PC-9 (cell line): ENCODE measurements around the gene LBR. TPM values are rescaled to one million over a fixed set of nuclear protein-coding genes. Genes with fewer than 3 reads are reported as not detected.

Experiments
- BruUV-seq: library from RNA; stranded (reverse); fragments of 400-500 nt; replicated peaks from 2 replicates; lab custom pipeline; 2021; lab: Mats Ljungman, UMichigan
- CTCF ChIA-PET: fragments of 300-600 bp; sonication (Branson Sonifier 250); formaldehyde crosslinking; loops from one replicate; lab custom pipeline; 2022; ENCODE audit warnings: antibody characterized with exemption; lab: Charles Lee
- POLR2A ChIA-PET: fragments of 300-600 bp; sonication (Branson Sonifier 250); formaldehyde crosslinking; loops from one replicate; lab custom pipeline; 2022; ENCODE audit warnings: antibody characterized with exemption; ENCODE audit not compliant: unreplicated experiment; lab: Charles Lee
- DNase-seq, 2 experiments: peaks; one replicate each; pipeline versions ENCODE4 v3.0.0 to v3.0.0-alpha.2; 2015 to 2022; ENCODE audit warnings: mixed read lengths in 1 of 2
- H2AFZ ChIP-seq: fragments of 200-600 bp; sonication (generic); 2 replicates; pipeline ENCODE4 v1.8.1; 2017; ENCODE audit warnings: antibody characterized with exemption
- H3F3A ChIP-seq: fragments of 200-600 bp; sonication (generic); 2 replicates; pipeline ENCODE4 v1.8.1; 2017; ENCODE audit warnings: antibody characterized with exemption, mild to moderate bottlenecking, low read depth; ENCODE audit not compliant: insufficient read depth
- H3K27ac ChIP-seq: fragments of 200-600 bp; sonication (generic); 2 replicates; pipeline ENCODE4 v1.6.1; 2016; ENCODE audit warnings: mixed run types
- H3K27me3 ChIP-seq: fragments of 200-600 bp; sonication (generic); 2 replicates; pipeline ENCODE4 v1.6.1; 2016; ENCODE audit warnings: low read depth, mixed run types; ENCODE audit not compliant: insufficient read depth
- H3K36me3 ChIP-seq: fragments of 200-600 bp; sonication (generic); 2 replicates; pipeline ENCODE4 v1.6.1; 2016; ENCODE audit warnings: low read depth, mixed run types
- H3K4me1 ChIP-seq: fragments of 200-600 bp; sonication (generic); replicated peaks from 2 replicates; pipeline ENCODE4 v1.6.1; 2016; ENCODE audit warnings: mixed run types; ENCODE audit not compliant: insufficient read depth
- H3K4me2 ChIP-seq: fragments of 200-600 bp; sonication (generic); 2 replicates; pipeline ENCODE4 v1.6.1; 2017; ENCODE audit warnings: mixed run types
- H3K4me3 ChIP-seq: fragments of 200-600 bp; sonication (generic); 2 replicates; pipeline ENCODE4 v1.6.1; 2016; ENCODE audit warnings: mixed run types
- H3K79me2 ChIP-seq: fragments of 200-600 bp; sonication (generic); 2 replicates; pipeline ENCODE4 v1.6.1; 2017; ENCODE audit warnings: low read depth, mixed run types
- H3K9me2 ChIP-seq: fragments of 200-600 bp; sonication (generic); 2 replicates; pipeline ENCODE4 v1.8.1; 2017; ENCODE audit warnings: mild to moderate bottlenecking; ENCODE audit not compliant: insufficient read depth
- H3K9me3 ChIP-seq: fragments of 200-600 bp; sonication (generic); 2 replicates; pipeline ENCODE4 v1.8.1; 2016; ENCODE audit warnings: low read depth; ENCODE audit not compliant: insufficient read depth
- H4K20me1 ChIP-seq: fragments of 200-600 bp; sonication (generic); 2 replicates; pipeline ENCODE4 v1.8.1; 2017; ENCODE audit not compliant: insufficient read depth
- CTCF ChIP-seq: fragments of 200-600 bp; sonication (generic); conservative IDR thresholded peaks from 2 replicates; pipeline ENCODE4 v1.6.1; 2017; ENCODE audit warnings: mixed run types, antibody characterized with exemption, mild to moderate bottlenecking, moderate library complexity
- EZH2 ChIP-seq: fragments of 200-600 bp; sonication (generic); IDR thresholded peaks from 2 replicates; pipeline ENCODE4 v1.8.0; 2017; ENCODE audit warnings: antibody characterized with exemption, low read depth
- intact Hi-C: fragments of 100-400 bp; cut with micrococcal nuclease; formaldehyde crosslinking; loops from one replicate; pipeline ENCODE4 v1.10.0; 2022; ENCODE audit not compliant: unreplicated experiment
- total RNA-seq: library from RNA; stranded (reverse); gene quantifications from 2 replicates; pipeline ENCODE4 v1.2.3, GENCODE V29; 2021

The LBR gene
- total RNA-seq, 1 experiment from 2014 or later = 158 TPM

- Histone ChIP-seq H2AFZ (no peak overlapping the region), H4K20me1 (no peaks in the 10 kb centered on the region), H3K79me2 (no peaks in the 10 kb centered on the region), H3K4me2 (no peak overlapping the region), H3F3A (no peaks in the 10 kb centered on the region), H3K36me3 (no peaks in the 10 kb centered on the region), H3K4me3 (no peak overlapping the region), H3K9me3 (no peaks in the 10 kb centered on the region), H3K9me2 (no peaks in the 10 kb centered on the region), H3K27ac (no peak overlapping the region), H3K27me3 (no peaks in the 10 kb centered on the region), H3K4me1 (no peaks in the 10 kb centered on the region)
- intact Hi-C loops = no loop called here
- ChIA-PET CTCF (no interaction called here), POLR2A (no interaction called here)
- BruUV-seq = no TSS peak
- TF ChIP-seq CTCF (no peak), EZH2 (no peak)
- no peak for DNase-seq
These were observed 52.8 kb downstream of the LBR start for GRCh38 chr1:225374996-225375395.

- intact Hi-C loops = no loop called here
- Histone ChIP-seq H3K9me2 (no peaks in the 10 kb centered on the region), H4K20me1 (no peaks in the 10 kb centered on the region), H3K4me3 (no peak overlapping the region), H3K4me1 (no peaks in the 10 kb centered on the region), H3K27me3 (no peaks in the 10 kb centered on the region), H3K36me3 (no peaks in the 10 kb centered on the region), H3K79me2 (no peaks in the 10 kb centered on the region), H3F3A (no peaks in the 10 kb centered on the region), H3K27ac (no peak overlapping the region), H3K9me3 (no peaks in the 10 kb centered on the region), H2AFZ (no peak overlapping the region), H3K4me2 (no peak overlapping the region)
- TF ChIP-seq EZH2 (no peak), CTCF (no peak)
- no peak for DNase-seq
- ChIA-PET POLR2A (no interaction called here), CTCF (no interaction called here)
- BruUV-seq = no TSS peak
These were observed 54.7 kb downstream of the LBR start for GRCh38 chr1:225373155-225373554.

- Histone ChIP-seq H3K36me3 (no peaks in the 10 kb centered on the region), H3K79me2 (no peaks in the 10 kb centered on the region), H3K4me2 (no peak overlapping the region), H3K4me3 (no peak overlapping the region), H3F3A (no peaks in the 10 kb centered on the region), H3K27ac (no peak overlapping the region), H3K9me2 (no peaks in the 10 kb centered on the region), H3K27me3 (no peaks in the 10 kb centered on the region), H3K4me1 (no peaks in the 10 kb centered on the region), H2AFZ (no peak overlapping the region), H3K9me3 (no peaks in the 10 kb centered on the region), H4K20me1 (no peaks in the 10 kb centered on the region)
- DNase-seq = no peak
- POLR2A ChIA-PET = no interaction called here
- intact Hi-C loops = no loop called here
- no peak for TF ChIP-seq CTCF
- no peak for TF ChIP-seq EZH2
- CTCF ChIA-PET = no interaction called here
- BruUV-seq = no TSS peak
These were observed 56.4 kb downstream of the LBR start for GRCh38 chr1:225371366-225372010.
